HK-2 (cell line): ENCODE results near the gene ELAC2.

Experiments
- DNase-seq: peaks from one replicate; pipeline ENCODE4 v3.0.0-alpha.2; 2018; ENCODE audit not compliant: unreplicated experiment

Gene ELAC2

GRCh38 chr17:13016881-13017654, 759 bp downstream of the ELAC2 start:
- no peak for DNase-seq

- DNase-seq, result no peak
Measured at GRCh38 chr17:13014801-13015200, 3.0 kb downstream of the ELAC2 start.

GRCh38 chr17:13010959-13011358, 6.9 kb downstream of the ELAC2 start:
- no peak for DNase-seq

GRCh38 chr17:13008461-13008860, 9.4 kb downstream of the ELAC2 start:
- no peak for DNase-seq

GRCh38 chr17:13005530-13005929, 12.3 kb downstream of the ELAC2 start:
- no peak for DNase-seq

GRCh38 chr17:13004336-13004735, 13.5 kb downstream of the ELAC2 start:
- no peak for DNase-seq

- no peak for DNase-seq
Measured at GRCh38 chr17:13003927-13004326, 13.9 kb downstream of the ELAC2 start.

- no peak for DNase-seq
Measured at GRCh38 chr17:13003454-13003851, 14.4 kb downstream of the ELAC2 start.

- peak; percentile 67 for DNase-seq
Measured at GRCh38 chr17:13002761-13003453, 14.9 kb downstream of the ELAC2 start.

GRCh38 chr17:13001991-13002615, 15.7 kb downstream of the ELAC2 start:
- DNase-seq, result no peak

- DNase-seq, result no peak
Measured at GRCh38 chr17:13000561-13000960, 17.3 kb downstream of the ELAC2 start.

- DNase-seq, result no peak
Measured at GRCh38 chr17:12998874-12999273, 19.0 kb downstream of the ELAC2 start.

GRCh38 chr17:12998461-12998860, 19.4 kb downstream of the ELAC2 start:
- DNase-seq, result no peak

- no peak for DNase-seq
Measured at GRCh38 chr17:12996941-12997340, 20.9 kb downstream of the ELAC2 start.

GRCh38 chr17:12996357-12996756, 21.5 kb downstream of the ELAC2 start:
- no peak for DNase-seq

- DNase-seq, result no peak
Measured at GRCh38 chr17:12995896-12996295, 21.9 kb downstream of the ELAC2 start.

GRCh38 chr17:12995106-12995895, 22.5 kb downstream of the ELAC2 start:
- no peak for DNase-seq

- DNase-seq, result no peak
Measured at GRCh38 chr17:12994341-12995074, 23.3 kb downstream of the ELAC2 start.

- no peak for DNase-seq
Measured at GRCh38 chr17:12993631-12994030, 24.2 kb downstream of the ELAC2 start.

- no peak for DNase-seq
Measured at GRCh38 chr17:12992676-12993075, 25.2 kb downstream of the ELAC2 start.

GRCh38 chr17:12990926-12991325, 26.9 kb downstream of the ELAC2 start:
- DNase-seq, result no peak
